DOHH2 (cell line): Measurements from ENCODE around the gene PCNX2.

Experiments used
- EZH2phosphoT487 ChIP-seq: fragments of 200-600 bp; sonication (generic); IDR thresholded peaks from 2 replicates; pipeline ENCODE4 v1.6.1; 2017; ENCODE audit warnings: borderline replicate concordance, mild to moderate bottlenecking, antibody characterized with exemption, low read length, moderate library complexity, mixed read lengths
- TF ChIP-seq, protein P1 (sequence below): fragments of 200-600 bp; sonication (generic); IDR thresholded peaks from one replicate; pipeline ENCODE4 v1.5.1; 2014; ENCODE audit warnings: antibody characterized with exemption, mild to moderate bottlenecking, low read depth, low read length; ENCODE audit not compliant: poor library complexity, severe bottlenecking

DNA sequence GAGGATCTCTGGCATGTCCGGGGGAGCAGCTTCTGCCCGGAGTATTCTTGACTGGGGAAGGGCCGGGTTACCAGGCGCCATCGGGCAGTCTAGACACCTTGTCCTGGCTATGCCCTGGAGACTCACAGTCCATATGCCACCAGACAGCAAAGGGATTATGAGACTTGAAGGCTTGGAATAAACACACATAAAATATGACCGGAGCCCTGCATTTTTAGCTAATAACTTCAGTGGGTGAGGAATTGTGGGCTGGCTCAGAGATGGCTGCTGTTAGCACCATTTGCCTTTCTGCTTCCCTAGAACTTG lies 329.7 kb downstream of the PCNX2 start:
- TF ChIP-seq, protein P1, sequence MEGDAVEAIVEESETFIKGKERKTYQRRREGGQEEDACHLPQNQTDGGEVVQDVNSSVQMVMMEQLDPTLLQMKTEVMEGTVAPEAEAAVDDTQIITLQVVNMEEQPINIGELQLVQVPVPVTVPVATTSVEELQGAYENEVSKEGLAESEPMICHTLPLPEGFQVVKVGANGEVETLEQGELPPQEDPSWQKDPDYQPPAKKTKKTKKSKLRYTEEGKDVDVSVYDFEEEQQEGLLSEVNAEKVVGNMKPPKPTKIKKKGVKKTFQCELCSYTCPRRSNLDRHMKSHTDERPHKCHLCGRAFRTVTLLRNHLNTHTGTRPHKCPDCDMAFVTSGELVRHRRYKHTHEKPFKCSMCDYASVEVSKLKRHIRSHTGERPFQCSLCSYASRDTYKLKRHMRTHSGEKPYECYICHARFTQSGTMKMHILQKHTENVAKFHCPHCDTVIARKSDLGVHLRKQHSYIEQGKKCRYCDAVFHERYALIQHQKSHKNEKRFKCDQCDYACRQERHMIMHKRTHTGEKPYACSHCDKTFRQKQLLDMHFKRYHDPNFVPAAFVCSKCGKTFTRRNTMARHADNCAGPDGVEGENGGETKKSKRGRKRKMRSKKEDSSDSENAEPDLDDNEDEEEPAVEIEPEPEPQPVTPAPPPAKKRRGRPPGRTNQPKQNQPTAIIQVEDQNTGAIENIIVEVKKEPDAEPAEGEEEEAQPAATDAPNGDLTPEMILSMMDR, result no peak
- TF ChIP-seq EZH2phosphoT487, result no peak
